Common myeloid progenitor, CD34-positive (primary cell): ENCODE measurements around the gene CPLX3.

Experiments
- CTCF ChIA-PET: fragments of 350-600 bp; sonication (Branson Sonifier 250); formaldehyde crosslinking; loops from one replicate; lab custom pipeline; 2021; ENCODE audit warnings: antibody characterized with exemption; lab: Charles Lee
- POLR2A ChIA-PET: fragments of 350-600 bp; sonication (Branson Sonifier 250); formaldehyde crosslinking; loops from one replicate; lab custom pipeline; 2021; ENCODE audit warnings: antibody characterized with exemption; lab: Charles Lee
- DNase-seq, 3 donors: peaks; one replicate each; pipeline versions ENCODE4 v3.0.0 to v3.0.0-alpha.2; 2013
- H3K27ac ChIP-seq, 2 experiments: 1 replicate in 1 of 2; 2 replicates in 1 of 2; pipeline ENCODE4 v1.7.0; 2013; ENCODE audit warnings: inconsistent platforms in 2 of 2, low read length in 2 of 2, mild to moderate bottlenecking in 2 of 2, low read depth in 1 of 2, moderate library complexity in 1 of 2; ENCODE audit not compliant: severe bottlenecking in 2 of 2, insufficient read depth in 1 of 2, poor library complexity in 1 of 2
- H3K27me3 ChIP-seq, 5 experiments: replicated peaks in 2 of 5; 1 replicate in 3 of 5; 2 replicates in 2 of 5; pipeline versions ENCODE4 v1.6.1 to v1.7.0; 2013; ENCODE audit warnings: low read length in 4 of 5, mild to moderate bottlenecking in 2 of 5, moderate library complexity in 2 of 5, inconsistent platforms in 1 of 5; ENCODE audit not compliant: insufficient read depth in 5 of 5, control insufficient read depth in 4 of 5
- H3K36me3 ChIP-seq, 4 experiments: 1 replicate in 2 of 4; 2 replicates in 2 of 4; pipeline versions ENCODE4 v1.6.1 to v1.7.0; 2013; ENCODE audit warnings: low read length in 3 of 4, control low read depth in 1 of 4, mild to moderate bottlenecking in 1 of 4; ENCODE audit not compliant: control insufficient read depth in 4 of 4, insufficient read depth in 4 of 4
- H3K4me1 ChIP-seq, 4 experiments: 1 replicate in 3 of 4; 2 replicates in 1 of 4; pipeline versions ENCODE4 v1.6.1 to v1.7.1; 2013; ENCODE audit warnings: low read length in 3 of 4, mild to moderate bottlenecking in 3 of 4, control low read depth in 1 of 4, inconsistent platforms in 1 of 4, moderate library complexity in 1 of 4; ENCODE audit not compliant: control insufficient read depth in 4 of 4, insufficient read depth in 4 of 4; ENCODE audit errors: control extremely low read depth in 1 of 4
- H3K4me3 ChIP-seq, 7 experiments: 1 replicate in 4 of 7; 2 replicates in 3 of 7; pipeline versions ENCODE4 v1.5.1 to v1.7.0; 2013; ENCODE audit warnings: mild to moderate bottlenecking in 7 of 7, low read length in 6 of 7, moderate library complexity in 6 of 7, inconsistent platforms in 2 of 7, low read depth in 2 of 7, control low read depth in 1 of 7; ENCODE audit not compliant: insufficient read depth in 4 of 7, control insufficient read depth in 1 of 7; ENCODE audit errors: extremely low read depth in 1 of 7
- H3K9me3 ChIP-seq, 5 experiments: 1 replicate in 4 of 5; 2 replicates in 1 of 5; pipeline versions ENCODE4 v1.6.1 to v1.7.1; 2013; ENCODE audit warnings: low read length in 4 of 5, mild to moderate bottlenecking in 2 of 5, inconsistent platforms in 1 of 5, low read depth in 1 of 5, moderate library complexity in 1 of 5; ENCODE audit not compliant: control insufficient read depth in 4 of 5, insufficient read depth in 2 of 5; ENCODE audit errors: control extremely low read depth in 1 of 5
- WGBS: methylation state at CpG from one replicate; pipeline ENCODE4 v1.1.5; 2013; ENCODE audit not compliant: insufficient coverage; 5-methylcytosine and 5-hydroxymethylcytosine counted together

The CPLX3 gene

GRCh38 chr15:74840851-74841775, 14.7 kb downstream of the CPLX3 start:
- peaks cover 0 to 75% (median 40%) of the 10 kb centered on the region in 4 experiments for H3K36me3 ChIP-seq
- ChIA-PET CTCF (interaction anchor here (0.7 to 10.8 kb wide), 9 partner anchors 8 to 72 kb away, joined by 3 to 130 read pairs (median 5); partner anchors contain the start of genes CPLX3 and FAM219B), POLR2A (no interaction called here)
- H3K4me1 ChIP-seq, result peaks cover 0 to 46% (median 40%) of the 10 kb centered on the region in 4 experiments
- no peak for DNase-seq
- 81% methylated on average over 9 of the region's 9 CpGs for WGBS
- H3K4me3 ChIP-seq, result peak overlapping the region in 1 of 7 experiments; percentile 95
- no peaks in the 10 kb centered on the region for H3K27me3 ChIP-seq
- H3K27ac ChIP-seq, result no peak overlapping the region
- H3K9me3 ChIP-seq, result no peaks in the 10 kb centered on the region

GRCh38 chr15:74841891-74842373, 15.5 kb downstream of the CPLX3 start:
- ChIA-PET POLR2A (interaction anchor here (1.8 to 3.5 kb wide), 2 partner anchors 29 to 64 kb away, joined by 8 to 24 read pairs; partner anchors contain the start of gene FAM219B), CTCF (interaction anchor here (0.8 to 10.8 kb wide), 13 partner anchors 9 to 93 kb away, joined by 3 to 130 read pairs (median 5); partner anchors contain the start of genes CPLX3 and FAM219B)
- no peaks in the 10 kb centered on the region for H3K9me3 ChIP-seq
- H3K4me3 ChIP-seq, result peak overlapping the region in 5 of 7 experiments; percentile 81 to 95 (median 86)
- DNase-seq, result no peak
- peak overlapping the region; percentile 25 to 79 for H3K27ac ChIP-seq
- H3K4me1 ChIP-seq, result peaks cover 0 to 47% (median 40%) of the 10 kb centered on the region in 4 experiments
- H3K36me3 ChIP-seq, result peaks cover 0 to 70% (median 36%) of the 10 kb centered on the region in 4 experiments
- 95% methylated on average over 12 of the region's 14 CpGs for WGBS
- no peaks in the 10 kb centered on the region for H3K27me3 ChIP-seq

- Histone ChIP-seq H3K27ac (peak within 1 kb of the TSS; percentile 46 to 80), H3K4me3 (peak within 1 kb of the TSS; percentile 76 to 95 (median 81)), H3K9me3 (no peaks in the 10 kb centered on the region), H3K36me3 (peaks cover 0 to 69% (median 39%) of the 10 kb centered on the region in 4 experiments), H3K27me3 (no peaks in the 10 kb centered on the region), H3K4me1 (peaks cover 0 to 47% (median 40%) of the 10 kb centered on the region in 4 experiments)
- CTCF ChIA-PET, result interaction anchor here (0.7 to 10.8 kb wide), 15 partner anchors 9 to 92 kb away, joined by 3 to 130 read pairs (median 5); partner anchors contain the start of genes CPLX3 and FAM219B
- DNase-seq, result peak; percentile 93 to 97 (median 96)
- under 1% methylated on average over 63 of the region's 84 CpGs for WGBS
- POLR2A ChIA-PET, result interaction anchor here (1.0 to 3.5 kb wide), 3 partner anchors 25 to 63 kb away, joined by 3 to 24 read pairs (median 8); partner anchors contain the start of gene FAM219B
Observed at GRCh38 chr15:74842581-74843444, 16.4 kb downstream of the CPLX3 start, which contains the start of gene ULK3. TSS of gene ULK3 (minus strand) at chr15:74843156. CDS start at chr15:74843105, 51 bp downstream.

- 1% methylated on average over 12 of the region's 18 CpGs for WGBS
- DNase-seq, result no peak
- Histone ChIP-seq H3K27ac (peak overlapping the region; percentile 46 to 80), H3K9me3 (no peaks in the 10 kb centered on the region), H3K4me1 (peaks cover 0 to 47% (median 40%) of the 10 kb centered on the region in 4 experiments), H3K27me3 (no peaks in the 10 kb centered on the region), H3K36me3 (peaks cover 0 to 69% (median 40%) of the 10 kb centered on the region in 4 experiments), H3K4me3 (peak overlapping the region in 6 of 7 experiments; percentile 3 to 95 (median 79))
- ChIA-PET POLR2A (interaction anchor here (1.0 to 3.5 kb wide), 3 partner anchors 24 to 63 kb away, joined by 3 to 24 read pairs (median 8); partner anchors contain the start of gene FAM219B), CTCF (interaction anchor here (0.7 to 10.8 kb wide), 11 partner anchors 8 to 71 kb away, joined by 3 to 130 read pairs (median 5); partner anchors contain the start of genes CPLX3 and FAM219B)
Observed at GRCh38 chr15:74843445-74843828, 17.0 kb downstream of the CPLX3 start.

GRCh38 chr15:74843891-74844299, 17.5 kb downstream of the CPLX3 start:
- H3K27ac ChIP-seq, result peak overlapping the region; percentile 46 to 80
- peak in 2 of 3 donors; percentile 52 to 68 for DNase-seq
- ChIA-PET POLR2A (interaction anchor here (1.0 to 3.5 kb wide), 3 partner anchors 24 to 62 kb away, joined by 3 to 24 read pairs (median 8); partner anchors contain the start of gene FAM219B), CTCF (interaction anchor here (0.7 to 10.8 kb wide), 12 partner anchors 8 to 72 kb away, joined by 3 to 130 read pairs (median 4); partner anchors contain the start of genes FAM219B and MPI)
- peaks cover 0 to 70% (median 40%) of the 10 kb centered on the region in 4 experiments for H3K36me3 ChIP-seq
- H3K27me3 ChIP-seq, result no peaks in the 10 kb centered on the region
- WGBS, result 43% methylated on average over 3 of the region's 12 CpGs
- peak overlapping the region in 5 of 7 experiments; percentile 23 to 95 (median 81) for H3K4me3 ChIP-seq
- H3K4me1 ChIP-seq, result peaks cover 0 to 47% (median 40%) of the 10 kb centered on the region in 4 experiments
- no peaks in the 10 kb centered on the region for H3K9me3 ChIP-seq
